ENCODE measurements around the gene DKKL1. TPM values are rescaled to one million over a fixed set of nuclear protein-coding genes. Genes with fewer than 3 reads are reported as not detected.

The DKKL1 gene
- total RNA-seq, 1 donor = not detected

GRCh38 chr19:49335071-49335783, 28.4 kb upstream of the DKKL1 start, which contains the start of gene CD37:
Gene CD37 (plus strand): TSS chr19:49335406. CDS start chr19:49335541, 135 bp downstream.
- no peak for TF ChIP-seq CTCF (IDR thresholded peaks at IDR 0.05; ENCODE audit: insufficient read depth, low read depth, low read length)
- no peak within 1 kb of the TSS for H3K4me3 ChIP-seq (ENCODE audit: low read depth, low read length)
- DNase-seq (ENCODE audit: low read depth) = no peak

- H3K4me3 ChIP-seq (ENCODE audit: low read depth, low read length) = no peak overlapping the region
- DNase-seq (ENCODE audit: low read depth) = no peak
- TF ChIP-seq CTCF (IDR thresholded peaks at IDR 0.05; ENCODE audit: insufficient read depth, low read depth, low read length) = no peak
Observed at GRCh38 chr19:49335784-49336481, 27.7 kb upstream of the DKKL1 start.

DNA sequence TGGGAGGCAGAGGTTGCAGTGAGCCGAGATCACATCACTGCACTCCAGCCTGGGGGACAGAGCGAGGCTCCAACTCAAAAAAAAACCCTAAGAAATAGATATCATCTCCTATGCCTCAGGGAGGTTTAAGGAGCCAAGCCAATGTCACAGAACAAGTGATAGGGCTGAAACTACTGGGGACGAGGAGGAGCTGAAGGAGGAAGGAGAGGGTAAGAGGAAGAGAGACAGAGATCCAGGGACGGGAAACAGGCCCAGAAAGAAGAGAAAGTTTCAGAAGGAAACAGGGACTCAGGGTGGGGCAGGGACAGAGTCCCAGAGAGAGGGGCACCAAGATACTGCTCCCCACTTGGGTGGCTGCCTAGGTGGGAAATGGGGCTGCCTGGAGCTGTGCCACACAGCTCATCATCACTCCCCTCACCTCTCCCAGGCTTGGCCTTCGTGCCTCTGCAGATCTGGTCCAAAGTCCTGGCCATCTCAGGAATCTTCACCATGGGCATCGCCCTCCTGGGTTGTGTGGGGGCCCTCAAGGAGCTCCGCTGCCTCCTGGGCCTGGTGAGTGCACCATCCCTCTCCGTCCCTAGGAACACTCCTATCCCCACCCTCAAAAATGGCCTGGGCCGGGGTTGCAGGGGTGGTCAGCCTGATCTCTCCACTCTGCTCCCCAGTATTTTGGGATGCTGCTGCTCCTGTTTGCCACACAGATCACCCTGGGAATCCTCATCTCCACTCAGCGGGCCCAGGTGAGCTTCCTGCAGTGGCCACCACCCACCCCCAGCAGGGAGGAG, 27.0 kb upstream of the DKKL1 start:
- no peak for TF ChIP-seq CTCF (IDR thresholded peaks at IDR 0.05; ENCODE audit: insufficient read depth, low read depth, low read length)
- no peak for DNase-seq (ENCODE audit: low read depth)
- H3K4me3 ChIP-seq (ENCODE audit: low read depth, low read length) = no peak overlapping the region

DNA sequence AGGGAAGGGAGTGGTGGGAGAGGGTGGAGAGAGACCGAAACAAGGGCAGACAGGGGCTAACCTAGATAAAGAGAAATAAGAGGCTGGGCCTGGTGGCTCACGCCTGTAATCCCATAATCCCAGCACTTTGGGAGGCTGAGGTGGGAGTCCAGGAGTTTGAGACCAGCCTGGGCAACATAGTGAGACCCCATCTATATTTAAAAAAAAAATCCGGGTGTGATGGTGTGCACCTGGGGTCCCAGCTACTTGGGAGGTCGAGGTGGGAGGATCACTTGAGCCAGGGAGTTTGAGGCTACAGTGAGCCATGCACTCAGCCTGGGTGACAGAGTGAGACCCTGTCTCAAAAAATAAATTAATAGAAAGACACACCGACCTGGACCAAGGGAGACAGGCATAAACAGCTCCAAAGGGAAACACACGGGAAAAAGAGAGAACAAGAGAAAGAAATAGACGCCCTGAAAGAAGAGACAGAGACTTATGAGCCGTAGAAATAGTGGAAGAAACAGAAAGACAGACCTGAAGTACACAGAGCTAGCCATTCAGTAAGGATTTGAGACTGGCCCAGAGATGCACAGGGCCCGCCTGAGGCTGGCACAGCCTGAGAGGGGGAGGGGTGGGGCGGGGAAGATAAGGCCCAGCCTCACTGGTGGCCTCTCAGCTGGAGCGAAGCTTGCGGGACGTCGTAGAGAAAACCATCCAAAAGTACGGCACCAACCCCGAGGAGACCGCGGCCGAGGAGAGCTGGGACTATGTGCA, 26.2 kb upstream of the DKKL1 start:
- TF ChIP-seq CTCF (IDR thresholded peaks at IDR 0.05; ENCODE audit: insufficient read depth, low read depth, low read length) = no peak
- DNase-seq (ENCODE audit: low read depth) = no peak
- H3K4me3 ChIP-seq (ENCODE audit: low read depth, low read length) = no peak overlapping the region

- no peak overlapping the region for H3K4me3 ChIP-seq (ENCODE audit: low read depth, low read length)
- no peak for DNase-seq (ENCODE audit: low read depth)
- no peak for TF ChIP-seq CTCF (IDR thresholded peaks at IDR 0.05; ENCODE audit: insufficient read depth, low read depth, low read length)
Observed at GRCh38 chr19:49338023-49338677, 25.5 kb upstream of the DKKL1 start.

Data from fibroblast of villous mesenchyme (primary cell).